SKM-1 treated with dmso at 0.1 percent for 144 hours (cell line): ENCODE measurements around the gene CDC42BPG.

Source experiments
- DNase-seq: peaks from one replicate; lab custom pipeline; 2025; ENCODE audit not compliant: unreplicated experiment; lab: John Stamatoyannopoulos, UW

The CDC42BPG gene

GRCh38 chr11:64789331-64790204, 54.9 kb downstream of the CDC42BPG start:
- DNase-seq = no peak

- no peak for DNase-seq
Observed at GRCh38 chr11:64788321-64789215, 55.9 kb downstream of the CDC42BPG start.

GRCh38 chr11:64787526-64788320, 56.7 kb downstream of the CDC42BPG start:
- DNase-seq = peak; percentile 41

- DNase-seq = no peak
Observed at GRCh38 chr11:64786308-64786707, 58.1 kb downstream of the CDC42BPG start.

- DNase-seq = no peak
Observed at GRCh38 chr11:64784813-64785581, 59.5 kb downstream of the CDC42BPG start.

- peak; percentile 99 for DNase-seq
Observed at GRCh38 chr11:64778473-64779298, 65.8 kb downstream of the CDC42BPG start, which contains the start of gene SF1. Gene SF1, minus strand, starts transcription at chr11:64778542. Its CDS starts 150 bp downstream, at chr11:64778392.

- no peak for DNase-seq
Observed at GRCh38 chr11:64778223-64778472, 66.3 kb downstream of the CDC42BPG start.

GRCh38 chr11:64777449-64778222, 66.8 kb downstream of the CDC42BPG start:
- peak; percentile 73 for DNase-seq

GRCh38 chr11:64776875-64777274, 67.6 kb downstream of the CDC42BPG start:
- DNase-seq = no peak

GRCh38 chr11:64776425-64776824, 68.0 kb downstream of the CDC42BPG start:
- no peak for DNase-seq

GRCh38 chr11:64774144-64774543, 70.3 kb downstream of the CDC42BPG start:
- no peak for DNase-seq
